ENCODE data around the gene ERMARD.

Gene ERMARD

GRCh38 chr6:169751242-169752073, at the start of gene ERMARD, which contains the start of gene DYNLT2:
ERMARD (plus strand) TSS chr6:169751622; CDS start chr6:169751658, 36 bp downstream.
DYNLT2 (minus strand) TSS chr6:169751572; CDS start chr6:169751458, 114 bp downstream.
- DNase-seq (ENCODE audit: low read depth, low spot score): peak; percentile 99

- peak; percentile 99 for DNase-seq (ENCODE audit: low read depth, low spot score)
Observed at GRCh38 chr6:169701954-169702839, 49.2 kb upstream of the ERMARD start, which contains the start of the genes C6orf120 and WDR27. C6orf120 (plus strand) TSS chr6:169702126; CDS start chr6:169702460, 334 bp downstream. WDR27 (minus strand) TSS chr6:169702029; CDS start chr6:169689005, 13,024 bp downstream.

GRCh38 chr6:169702840-169703246, 48.6 kb upstream of the ERMARD start:
- DNase-seq (ENCODE audit: low read depth, low spot score): no peak

- no peak for DNase-seq (ENCODE audit: low read depth, low spot score)
Observed at GRCh38 chr6:169707772-169708171, 43.6 kb upstream of the ERMARD start.

GRCh38 chr6:169709293-169709692, 42.1 kb upstream of the ERMARD start:
- DNase-seq (ENCODE audit: low read depth, low spot score): no peak

GRCh38 chr6:169710009-169710408, 41.4 kb upstream of the ERMARD start:
- no peak for DNase-seq (ENCODE audit: low read depth, low spot score)

- no peak for DNase-seq (ENCODE audit: low read depth, low spot score)
Observed at GRCh38 chr6:169714178-169714577, 37.2 kb upstream of the ERMARD start.

GRCh38 chr6:169714595-169714994, 36.8 kb upstream of the ERMARD start:
- DNase-seq (ENCODE audit: low read depth, low spot score): no peak

- DNase-seq (ENCODE audit: low read depth, low spot score): no peak
Observed at GRCh38 chr6:169719117-169719516, 32.3 kb upstream of the ERMARD start.

GRCh38 chr6:169720207-169720855, 31.1 kb upstream of the ERMARD start:
- no peak for DNase-seq (ENCODE audit: low read depth, low spot score)

GRCh38 chr6:169722362-169723199, 28.8 kb upstream of the ERMARD start:
- DNase-seq (ENCODE audit: low read depth, low spot score): peak; percentile 80

GRCh38 chr6:169723200-169723909, 28.1 kb upstream of the ERMARD start:
- peak; percentile 78 for DNase-seq (ENCODE audit: low read depth, low spot score)

- peak; percentile 72 for DNase-seq (ENCODE audit: low read depth, low spot score)
Observed at GRCh38 chr6:169723991-169724493, 27.4 kb upstream of the ERMARD start.

- peak; percentile 74 for DNase-seq (ENCODE audit: low read depth, low spot score)
Observed at GRCh38 chr6:169724494-169725124, 26.8 kb upstream of the ERMARD start, which contains the start of gene PHF10. PHF10 (minus strand) TSS chr6:169724500; CDS start chr6:169723931, 569 bp downstream.

- DNase-seq (ENCODE audit: low read depth, low spot score): no peak
Observed at GRCh38 chr6:169725125-169726048, 26.0 kb upstream of the ERMARD start.

- no peak for DNase-seq (ENCODE audit: low read depth, low spot score)
Observed at GRCh38 chr6:169726049-169726400, 25.4 kb upstream of the ERMARD start.

GRCh38 chr6:169726963-169727362, 24.5 kb upstream of the ERMARD start:
- no peak for DNase-seq (ENCODE audit: low read depth, low spot score)

GRCh38 chr6:169729961-169730360, 21.5 kb upstream of the ERMARD start:
- no peak for DNase-seq (ENCODE audit: low read depth, low spot score)

All from astrocyte of the hippocampus (primary cell).